ENCODE data around the gene PRDM10.
"Not testable (repeated sequence)": the region's sequence is repeated elsewhere in the genome, so short reads cannot be mapped to it uniquely, and the experiment has no call there.

PRDM10 gene

GRCh38 chr11:130002352-130002845 is at the start of gene PRDM10:
Gene PRDM10 (minus strand): TSS chr11:130002835. CDS start chr11:129960964, 41,871 bp downstream.
- DNase-seq, result peak; percentile 84

GRCh38 chr11:130051082-130051481 is 48.4 kb upstream of the PRDM10 start:
- DNase-seq, result peak; percentile 96

- DNase-seq, result peak; percentile 94
These were observed 47.6 kb upstream of the PRDM10 start for GRCh38 chr11:130050257-130050656.

DNA sequence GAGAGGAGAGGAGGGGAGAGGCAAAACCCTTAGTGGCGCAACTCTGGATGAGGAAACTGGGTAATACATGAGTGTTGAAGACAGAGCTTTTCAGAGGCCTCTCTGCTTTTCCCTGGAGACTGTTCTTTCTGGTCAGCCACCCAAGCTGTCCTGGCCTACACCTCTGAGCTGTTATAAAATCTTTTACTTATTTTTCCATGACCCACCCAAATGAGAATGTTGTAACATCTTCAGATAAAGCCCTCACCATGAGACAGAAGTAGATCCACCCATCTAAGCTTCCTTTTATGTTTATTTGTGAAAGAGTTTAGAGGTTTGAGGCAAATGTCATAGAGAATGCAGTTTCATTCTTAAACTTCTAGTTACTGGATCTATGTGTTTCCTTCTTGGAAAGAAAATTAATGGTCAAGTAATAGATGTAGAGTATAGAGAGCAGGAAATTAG is 46.7 kb upstream of the PRDM10 start:
- DNase-seq, result peak; percentile 85

GRCh38 chr11:130047141-130047540 is 44.5 kb upstream of the PRDM10 start:
- no peak for DNase-seq

- DNase-seq, result peak; percentile 90
These were observed 40.9 kb upstream of the PRDM10 start for GRCh38 chr11:130043575-130043974.

GRCh38 chr11:130042093-130042591 is 39.5 kb upstream of the PRDM10 start:
- peak; percentile 96 for DNase-seq

DNA sequence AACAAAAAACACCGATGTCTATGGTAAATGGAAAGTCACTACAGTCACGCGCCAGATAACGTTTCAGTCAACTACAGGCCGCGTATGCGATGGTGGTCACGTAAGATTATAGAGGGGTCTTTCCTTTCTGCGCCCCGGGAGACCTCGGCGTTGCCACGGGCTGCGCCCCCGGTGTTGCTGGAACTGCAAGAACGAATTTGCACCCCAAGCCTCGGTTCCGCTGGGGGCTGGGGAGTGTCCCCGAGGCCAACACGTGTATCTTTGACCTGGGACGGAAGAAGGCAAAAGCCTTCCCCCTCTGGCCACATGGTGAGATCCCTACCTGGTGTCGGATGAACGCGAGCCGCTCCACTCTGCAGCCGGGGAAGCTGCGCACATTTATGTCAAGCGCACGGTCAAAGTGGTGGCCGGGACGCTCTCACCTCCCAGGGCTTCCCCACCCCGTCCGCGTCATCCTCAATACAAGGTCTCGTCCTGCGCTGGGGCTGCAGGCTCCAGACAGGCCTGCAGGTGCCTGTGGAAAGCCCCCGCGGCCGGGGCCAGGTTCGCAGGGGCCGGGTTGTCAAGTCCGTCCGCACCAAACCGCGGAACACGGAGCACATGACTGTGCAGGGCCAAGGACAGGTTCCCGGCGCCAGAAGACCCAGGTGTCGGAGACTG is 37.8 kb upstream of the PRDM10 start:
- DNase-seq, result no peak

DNA sequence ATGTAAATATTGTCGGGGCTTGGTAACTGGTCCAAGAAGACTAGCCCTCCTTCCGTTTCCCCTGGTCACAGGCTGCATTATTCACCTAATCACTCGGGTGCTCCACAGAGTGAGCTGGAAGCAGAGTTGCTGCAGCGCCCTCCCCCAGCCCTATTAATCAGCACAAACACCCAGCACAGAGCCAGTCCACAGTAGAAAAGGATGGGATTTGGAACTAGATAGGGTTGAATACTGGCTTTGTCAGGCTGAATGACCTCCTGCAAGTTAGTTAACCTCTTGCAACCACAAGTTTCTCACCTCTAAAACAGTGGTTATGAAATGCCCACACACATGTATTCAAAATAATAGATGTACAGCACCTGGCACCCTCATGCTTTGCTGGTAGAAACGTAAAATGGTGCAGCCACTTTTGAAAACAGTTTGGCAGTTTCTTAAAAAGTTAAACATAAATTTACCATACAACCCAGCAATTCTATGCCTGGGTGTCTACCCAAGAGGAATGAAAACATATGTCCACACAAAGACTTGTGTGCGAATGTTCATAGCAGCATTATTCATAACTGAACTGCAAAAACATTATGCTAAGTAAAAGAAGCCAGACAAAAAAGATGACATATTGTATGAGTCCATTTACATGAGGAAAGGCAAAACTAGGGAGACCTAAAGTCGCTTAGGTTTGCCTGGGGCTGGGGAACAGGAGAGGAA is 35.4 kb upstream of the PRDM10 start:
- DNase-seq, result no peak

DNA sequence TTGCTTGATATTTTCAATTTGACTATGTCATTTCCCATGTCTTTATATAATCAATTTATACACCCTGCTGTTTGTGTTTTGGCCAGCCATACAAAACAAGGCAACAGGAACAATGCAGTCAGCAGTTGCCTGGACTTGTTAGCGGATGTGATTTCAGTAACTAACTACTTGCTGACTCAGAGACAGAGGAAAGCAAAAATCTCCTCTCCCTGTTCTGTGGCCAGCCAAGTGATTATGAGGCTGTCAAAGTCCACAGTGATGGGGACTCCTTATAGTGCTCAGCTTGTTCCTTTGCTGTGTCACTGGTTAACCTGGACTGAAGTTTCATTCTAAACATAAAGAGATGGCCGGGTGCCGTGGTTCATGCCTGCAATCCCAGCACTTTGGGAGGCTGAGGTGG is 34.4 kb upstream of the PRDM10 start:
- peak; percentile 56 for DNase-seq

GRCh38 chr11:130034236-130034635 is 31.6 kb upstream of the PRDM10 start:
- peak; percentile 54 for DNase-seq

DNA sequence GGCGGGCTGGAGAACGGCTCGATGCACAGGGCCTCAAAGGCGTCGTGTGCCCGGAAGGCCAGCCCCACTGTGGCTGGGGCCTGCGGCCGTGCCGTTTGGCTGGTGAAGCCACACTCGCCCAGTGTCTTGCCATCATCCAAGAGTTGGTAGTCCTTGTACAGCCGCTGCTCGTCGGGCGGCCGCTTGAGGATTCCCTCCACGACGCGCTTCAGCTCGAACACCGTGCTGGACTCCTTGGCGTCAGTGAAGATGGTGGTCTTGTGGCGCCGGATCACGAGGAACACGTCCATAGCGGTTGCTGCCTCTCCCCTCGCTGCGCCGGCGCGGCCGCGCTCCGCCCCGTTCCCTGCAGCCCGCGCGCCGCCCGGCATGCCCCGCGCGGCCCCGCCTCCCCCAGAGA is 30.3 kb upstream of the PRDM10 start:
- DNase-seq, result no peak

DNA sequence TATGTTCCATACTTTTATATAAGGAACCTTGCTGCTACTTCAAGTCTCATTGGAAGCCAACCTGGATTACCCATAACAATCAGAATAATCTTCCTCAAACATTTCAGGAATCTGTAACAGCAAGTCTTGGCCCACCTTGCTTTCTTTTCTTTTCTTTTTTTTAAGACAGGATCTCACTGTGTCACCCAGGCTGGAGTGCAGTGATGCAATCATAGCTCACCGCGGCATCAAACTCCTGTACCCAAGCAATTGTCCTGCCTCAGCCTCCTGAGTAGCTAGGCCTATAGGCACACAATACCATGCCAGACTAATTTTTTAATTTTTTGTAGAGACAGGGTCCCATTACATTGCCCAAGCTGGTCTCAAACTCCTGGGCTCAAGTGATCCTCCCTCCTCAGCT is 29.3 kb upstream of the PRDM10 start:
- no peak for DNase-seq

GRCh38 chr11:130031056-130031455 is 28.4 kb upstream of the PRDM10 start:
- no peak for DNase-seq

GRCh38 chr11:130029137-130029536 is 26.5 kb upstream of the PRDM10 start:
- DNase-seq, result no peak

DNA sequence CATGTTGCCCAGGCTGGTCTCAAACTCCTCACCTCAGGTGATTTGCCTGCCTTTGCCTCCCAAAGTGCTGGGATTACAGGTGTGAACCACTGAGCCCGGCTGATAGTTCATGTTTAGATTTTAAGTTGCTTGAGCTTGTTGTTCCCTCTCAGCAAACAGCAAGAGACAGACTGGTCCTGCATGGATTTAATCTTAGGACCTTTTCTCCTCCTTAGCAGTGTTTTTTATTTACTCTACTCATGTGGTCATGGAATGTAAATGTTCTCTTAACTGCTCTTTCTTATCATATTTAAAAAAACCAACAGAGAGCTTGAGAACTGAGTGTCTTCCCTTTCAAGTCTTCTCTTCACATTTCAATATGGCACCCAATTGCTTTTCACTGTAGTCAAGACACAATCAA is 22.7 kb upstream of the PRDM10 start:
- DNase-seq, result no peak

DNA sequence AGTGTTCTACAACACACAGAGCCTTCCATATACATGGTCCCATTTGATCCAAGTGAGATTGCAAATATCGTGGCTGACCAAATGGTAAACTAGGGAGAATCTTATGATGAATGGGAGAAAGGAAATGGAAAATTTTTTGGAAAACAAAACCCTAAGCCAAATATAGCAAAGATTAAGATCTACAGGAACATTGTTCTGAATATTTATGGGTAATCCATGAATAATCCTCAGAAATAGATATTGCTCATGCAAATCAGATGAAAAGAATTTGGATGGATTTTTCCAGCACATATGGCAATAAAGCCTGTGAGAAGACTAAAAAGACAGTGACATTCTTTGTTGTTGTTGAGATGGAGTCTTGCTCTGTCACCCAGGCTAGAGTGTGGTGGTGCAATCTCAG is 21.7 kb upstream of the PRDM10 start:
- DNase-seq, result no peak

DNA sequence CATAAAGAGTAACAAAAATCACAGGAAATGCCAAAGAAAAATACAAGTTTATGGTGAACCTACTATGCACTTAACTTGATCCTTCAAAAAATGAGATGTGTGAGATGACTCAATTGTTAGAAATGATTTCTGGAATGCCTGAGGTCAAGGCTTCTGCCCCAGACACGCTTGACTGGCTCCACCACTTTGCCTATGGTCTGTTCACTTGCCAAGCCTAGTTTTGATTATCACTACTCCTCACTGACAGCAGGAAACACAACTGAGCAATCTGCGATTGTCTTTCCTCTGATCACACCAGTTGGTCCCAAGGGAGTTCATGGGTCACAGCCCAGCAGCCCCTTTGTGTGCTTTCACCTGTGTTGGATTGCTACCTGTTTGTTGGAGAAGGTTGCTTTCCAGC is 20.6 kb upstream of the PRDM10 start:
- no peak for DNase-seq

GRCh38 chr11:130022799-130023198 is 20.2 kb upstream of the PRDM10 start:
- no peak for DNase-seq

GRCh38 chr11:130021606-130022005 is 19.0 kb upstream of the PRDM10 start:
- not testable (repeated sequence) for DNase-seq

DNA sequence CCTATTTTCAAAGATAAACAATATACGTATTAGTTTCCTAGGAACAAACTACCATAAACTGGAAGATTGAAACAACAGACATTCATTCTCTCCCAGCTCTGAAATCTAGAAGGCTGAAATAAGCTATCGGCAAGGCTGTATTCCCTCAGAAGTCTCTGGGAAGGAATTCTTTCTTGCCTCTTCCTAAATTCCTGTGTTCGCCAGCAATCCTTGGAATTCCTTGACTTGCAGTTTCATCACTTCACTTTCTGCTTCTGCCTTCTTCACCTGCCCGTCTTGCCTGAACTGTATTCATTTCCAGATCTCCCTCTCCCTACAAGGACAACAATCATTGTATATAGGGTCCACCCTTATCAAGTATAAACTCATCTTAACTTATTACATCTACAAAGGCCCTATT is 17.7 kb upstream of the PRDM10 start:
- no peak for DNase-seq

- not testable (repeated sequence) for DNase-seq
These were observed 13.2 kb upstream of the PRDM10 start for GRCh38 chr11:130015846-130016245.

DNA sequence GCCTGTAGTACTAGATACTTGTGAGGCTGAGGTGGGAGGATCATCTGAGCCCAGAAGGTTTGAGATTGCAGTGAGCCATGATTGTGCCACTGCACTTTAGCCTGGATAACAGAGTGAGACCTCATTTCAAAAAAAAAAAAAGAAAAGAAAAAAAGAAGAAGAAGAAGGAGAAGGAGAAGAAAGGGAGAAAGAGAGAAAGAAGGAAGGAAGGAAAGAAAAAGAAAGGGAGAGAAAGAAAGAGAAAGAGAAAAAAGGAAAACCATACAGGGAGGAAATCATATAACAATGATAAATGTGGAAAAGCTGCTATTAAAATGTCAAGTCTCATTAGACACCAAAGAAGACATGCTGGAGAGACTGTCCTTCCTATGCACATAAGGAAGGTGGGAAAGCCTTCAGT is 5.7 kb upstream of the PRDM10 start:
- no peak for DNase-seq

- DNase-seq, result no peak
These were observed 4.3 kb upstream of the PRDM10 start for GRCh38 chr11:130006929-130007328.

DNA sequence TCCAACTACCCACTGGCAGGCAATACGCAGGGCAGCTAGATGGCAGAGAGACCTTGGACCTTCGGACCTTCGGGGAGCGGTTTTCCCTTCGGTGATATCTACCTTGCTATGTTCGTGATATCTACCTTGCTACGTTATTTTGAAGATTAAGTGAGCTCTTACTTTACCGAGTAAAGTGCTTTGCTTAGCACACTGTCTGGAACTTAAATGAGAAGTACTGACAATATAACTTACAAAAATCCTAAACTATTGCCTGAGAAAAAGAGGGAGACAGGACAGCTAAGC is 1.0 kb upstream of the PRDM10 start:
- DNase-seq, result no peak

All from inflammatory macrophage treated with lipopolysaccharide for 4 hours (primary cell).